Adipocyte (in vitro differentiated cells): ENCODE results near the gene TAS2R13.

Experiments
- DNase-seq: peaks from one replicate; pipeline ENCODE4 v3.0.0-alpha.2; 2015; ENCODE audit warnings: low read depth
- H3K27me3 ChIP-seq: replicated peaks from 2 replicates; pipeline ENCODE4 v1.7.0; 2013; ENCODE audit warnings: mild to moderate bottlenecking, low read length, moderate library complexity; ENCODE audit not compliant: control insufficient read depth, insufficient read depth
- H3K36me3 ChIP-seq: 2 replicates; pipeline ENCODE4 v1.7.0; 2013; ENCODE audit warnings: low read length, mild to moderate bottlenecking, moderate library complexity; ENCODE audit not compliant: control insufficient read depth, insufficient read depth, severe bottlenecking
- H3K4me1 ChIP-seq: 2 replicates; pipeline ENCODE4 v1.7.0; 2013; ENCODE audit warnings: mild to moderate bottlenecking, low read length, moderate library complexity; ENCODE audit not compliant: control insufficient read depth, insufficient read depth
- H3K4me3 ChIP-seq: 2 replicates; pipeline ENCODE4 v1.7.0; 2013; ENCODE audit warnings: mild to moderate bottlenecking, low read length, moderate library complexity
- H3K9ac ChIP-seq: 2 replicates; pipeline ENCODE4 v1.7.0; 2013; ENCODE audit warnings: mild to moderate bottlenecking, low read length, moderate library complexity
- H3K9me3 ChIP-seq: 2 replicates; pipeline ENCODE4 v1.7.0; 2013; ENCODE audit warnings: mild to moderate bottlenecking, low read length, moderate library complexity; ENCODE audit not compliant: control insufficient read depth

The TAS2R13 gene

GRCh38 chr12:10867381-10867780 is 42.0 kb downstream of the TAS2R13 start:
- Histone ChIP-seq H3K36me3 (peaks cover 4% of the 10 kb centered on the region), H3K9ac (no peak overlapping the region), H3K9me3 (peaks cover 3% of the 10 kb centered on the region), H3K27me3 (no peaks in the 10 kb centered on the region), H3K4me3 (no peak overlapping the region), H3K4me1 (no peaks in the 10 kb centered on the region)
- DNase-seq, result no peak

GRCh38 chr12:10863512-10864218 is 45.7 kb downstream of the TAS2R13 start:
- Histone ChIP-seq H3K4me3 (no peak overlapping the region), H3K9ac (no peak overlapping the region), H3K4me1 (no peaks in the 10 kb centered on the region), H3K9me3 (peaks cover 8% of the 10 kb centered on the region), H3K27me3 (no peaks in the 10 kb centered on the region), H3K36me3 (peaks cover 3% of the 10 kb centered on the region)
- DNase-seq, result no peak

- DNase-seq, result no peak
- Histone ChIP-seq H3K9ac (no peak overlapping the region), H3K9me3 (peaks cover 8% of the 10 kb centered on the region), H3K4me1 (no peaks in the 10 kb centered on the region), H3K4me3 (no peak overlapping the region), H3K27me3 (no peaks in the 10 kb centered on the region), H3K36me3 (no peaks in the 10 kb centered on the region)
Measured at GRCh38 chr12:10861366-10861765, 48.0 kb downstream of the TAS2R13 start.
